Trophoblast cell (in vitro differentiated cells and primary cell): Measurements from ENCODE around the gene SPRR2E.
"Not testable (repeated sequence)": the region's sequence is repeated elsewhere in the genome, so short reads cannot be mapped to it uniquely, and the experiment has no call there.

Source experiments
- DNase-seq, 2 donors: peaks; one replicate each; pipeline ENCODE4 v3.0.0-alpha.2; 2016
- H2AFZ ChIP-seq: 2 replicates; pipeline ENCODE4 v1.6.1; 2013; ENCODE audit warnings: low read length, moderate library complexity, mild to moderate bottlenecking; ENCODE audit not compliant: insufficient read depth, poor library complexity
- H2AK5ac ChIP-seq: 2 replicates; pipeline ENCODE4 v1.6.1; 2013; ENCODE audit warnings: mild to moderate bottlenecking, low read length
- H2BK120ac ChIP-seq: 2 replicates; pipeline ENCODE4 v1.6.1; 2013; ENCODE audit warnings: low read length, mild to moderate bottlenecking, moderate library complexity; ENCODE audit not compliant: insufficient read depth, poor library complexity
- H2BK12ac ChIP-seq: 2 replicates; pipeline ENCODE4 v1.6.1; 2013; ENCODE audit warnings: mild to moderate bottlenecking, low read length, moderate library complexity
- H2BK5ac ChIP-seq: 2 replicates; pipeline ENCODE4 v1.6.1; 2013; ENCODE audit warnings: low read length, low read depth, moderate library complexity, mild to moderate bottlenecking; ENCODE audit not compliant: poor library complexity
- H3K14ac ChIP-seq: 2 replicates; pipeline ENCODE4 v1.6.1; 2013; ENCODE audit warnings: mild to moderate bottlenecking, low read length
- H3K18ac ChIP-seq: 2 replicates; pipeline ENCODE4 v1.6.1; 2013; ENCODE audit warnings: mild to moderate bottlenecking, low read length
- H3K23ac ChIP-seq: 2 replicates; pipeline ENCODE4 v1.6.1; 2013; ENCODE audit warnings: low read length
- H3K27ac ChIP-seq: 2 replicates; pipeline ENCODE4 v1.5.1; 2013; ENCODE audit warnings: low read depth, mild to moderate bottlenecking, inconsistent platforms, low read length, moderate library complexity
- H3K27me3 ChIP-seq: 2 replicates; pipeline ENCODE4 v1.6.1; 2013; ENCODE audit warnings: inconsistent platforms, mild to moderate bottlenecking, low read length, moderate library complexity; ENCODE audit not compliant: insufficient read depth
- H3K36me3 ChIP-seq, 2 experiments: 1 replicate in 1 of 2; 2 replicates in 1 of 2; pipeline ENCODE4 v1.6.1; 2013; ENCODE audit warnings: low read length in 2 of 2, mild to moderate bottlenecking in 2 of 2, moderate library complexity in 1 of 2; ENCODE audit not compliant: insufficient read depth in 2 of 2, control insufficient read depth in 1 of 2
- H3K4ac ChIP-seq: 2 replicates; pipeline ENCODE4 v1.6.1; 2013; ENCODE audit warnings: low read depth, mild to moderate bottlenecking, low read length, moderate library complexity
- H3K4me1 ChIP-seq, 2 experiments: 1 replicate in 1 of 2; 2 replicates in 1 of 2; pipeline ENCODE4 v1.6.1; 2013; ENCODE audit warnings: low read length in 2 of 2, mild to moderate bottlenecking in 2 of 2, moderate library complexity in 1 of 2; ENCODE audit not compliant: insufficient read depth in 2 of 2, control insufficient read depth in 1 of 2
- H3K4me2 ChIP-seq: 2 replicates; pipeline ENCODE4 v1.6.1; 2013; ENCODE audit warnings: inconsistent platforms, mild to moderate bottlenecking, low read length, moderate library complexity
- H3K4me3 ChIP-seq: 2 replicates; pipeline ENCODE4 v1.5.1; 2013; ENCODE audit warnings: mild to moderate bottlenecking, low read depth, low read length, inconsistent platforms
- H3K79me1 ChIP-seq: one replicate; pipeline ENCODE4 v1.6.1; 2013; ENCODE audit warnings: low read length
- H3K79me2 ChIP-seq: 2 replicates; pipeline ENCODE4 v1.6.1; 2013; ENCODE audit warnings: low read length, mild to moderate bottlenecking; ENCODE audit not compliant: control insufficient read depth, insufficient read depth, poor library complexity
- H3K9ac ChIP-seq: 2 replicates; pipeline ENCODE4 v1.6.1; 2013; ENCODE audit warnings: mild to moderate bottlenecking, low read length
- H3K9me3 ChIP-seq: 2 replicates; pipeline ENCODE4 v1.6.1; 2013; ENCODE audit warnings: low read depth, mild to moderate bottlenecking, control low read depth, inconsistent platforms, low read length; ENCODE audit not compliant: insufficient read depth
- H4K12ac ChIP-seq: 2 replicates; pipeline ENCODE4 v1.6.1; 2013; ENCODE audit warnings: low read depth, mild to moderate bottlenecking, low read length, moderate library complexity
- H4K8ac ChIP-seq: 2 replicates; pipeline ENCODE4 v1.6.1; 2013; ENCODE audit warnings: low read depth, mild to moderate bottlenecking, low read length, moderate library complexity
- H4K91ac ChIP-seq: one replicate; pipeline ENCODE4 v1.6.1; 2013; ENCODE audit warnings: low read depth, mild to moderate bottlenecking, low read length, moderate library complexity
- WGBS: extraction: QIAGEN DNeasy Blood & Tissue Kit; methylation state at CpG from one replicate; pipeline ENCODE4 v1.1.7; 2013; ENCODE audit warnings: missing lambda C conversion rate; ENCODE audit not compliant: insufficient read length, insufficient coverage; ENCODE audit errors: extremely low coverage; 5-methylcytosine and 5-hydroxymethylcytosine counted together

SPRR2E gene

DNA sequence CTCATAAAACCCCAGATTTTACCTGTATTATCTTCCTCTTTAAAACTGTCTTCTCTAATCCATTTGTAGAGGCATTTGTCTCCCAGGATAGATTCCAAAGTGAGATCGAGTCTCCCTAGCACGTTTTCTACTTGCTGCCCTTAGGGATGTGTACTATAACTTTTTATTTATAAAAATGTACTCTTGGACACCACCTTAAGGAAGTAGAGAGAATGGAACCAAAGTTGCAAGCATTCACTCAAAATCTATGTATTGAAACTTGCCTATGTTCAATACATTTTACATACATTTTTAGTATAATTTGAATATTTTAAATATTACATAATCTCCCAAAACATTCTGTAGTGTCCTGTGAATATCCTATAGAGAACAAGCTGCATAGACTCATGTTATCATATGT, 36.2 kb downstream of the SPRR2E start:
- H3K27me3 ChIP-seq: no peaks in the 10 kb centered on the region
- H2AFZ ChIP-seq: no peak overlapping the region
- H3K36me3 ChIP-seq: no peaks in the 10 kb centered on the region
- H2BK5ac ChIP-seq: no peak overlapping the region
- H2BK120ac ChIP-seq: no peak overlapping the region
- no peak overlapping the region for H3K18ac ChIP-seq
- H3K4me3 ChIP-seq: no peak overlapping the region
- H3K79me1 ChIP-seq: no peaks in the 10 kb centered on the region
- H2AK5ac ChIP-seq: no peak overlapping the region
- no peaks in the 10 kb centered on the region for H3K9me3 ChIP-seq
- H4K91ac ChIP-seq: no peak overlapping the region
- no peak overlapping the region for H2BK12ac ChIP-seq
- H4K12ac ChIP-seq: no peak overlapping the region
- DNase-seq: no peak
- no peak overlapping the region for H3K4ac ChIP-seq
- H3K9ac ChIP-seq: no peak overlapping the region
- H3K4me1 ChIP-seq: peaks cover 0 to 3% of the 10 kb centered on the region in 2 experiments
- no peaks in the 10 kb centered on the region for H3K79me2 ChIP-seq
- no CpG with 5 or more reads among the region's 2 CpGs for WGBS
- no peak overlapping the region for H3K14ac ChIP-seq
- H3K4me2 ChIP-seq: no peak overlapping the region
- H4K8ac ChIP-seq: no peak overlapping the region
- no peak overlapping the region for H3K23ac ChIP-seq
- no peak overlapping the region for H3K27ac ChIP-seq

DNA sequence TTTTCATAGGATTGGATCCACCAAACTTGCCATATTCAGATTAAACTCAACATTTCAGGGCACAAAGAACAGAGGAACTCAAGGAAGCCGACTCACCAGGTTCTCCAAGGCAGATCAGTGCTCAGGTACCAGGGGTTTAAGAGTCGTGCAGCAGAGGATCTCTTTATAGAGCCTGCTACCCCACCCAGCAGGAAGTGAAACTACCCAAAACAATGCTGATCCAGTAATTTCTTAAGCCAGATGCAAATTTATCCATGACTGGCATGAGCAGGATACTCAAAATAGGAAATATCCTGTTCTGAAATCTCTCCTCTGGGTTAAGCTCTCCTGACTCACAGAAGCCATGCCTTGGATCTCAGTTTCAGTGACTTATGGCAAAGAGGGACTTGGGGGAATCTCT, 37.0 kb downstream of the SPRR2E start, which contains the start of gene SPRR2A:
TSS of gene SPRR2A (minus strand) at position 138 of the 400 bp plus-strand sequence. CDS start 777 bp downstream, outside the sequence.
- Histone ChIP-seq H3K27me3 (no peaks in the 10 kb centered on the region), H2BK12ac (no peak within 1 kb of the TSS), H3K79me2 (no peaks in the 10 kb centered on the region), H3K79me1 (no peaks in the 10 kb centered on the region), H3K9me3 (no peaks in the 10 kb centered on the region), H2AFZ (no peak within 1 kb of the TSS), H3K23ac (no peak within 1 kb of the TSS), H3K27ac (no peak within 1 kb of the TSS), H3K4ac (no peak within 1 kb of the TSS), H3K18ac (no peak within 1 kb of the TSS), H4K91ac (no peak within 1 kb of the TSS), H3K4me2 (no peak within 1 kb of the TSS), H3K4me3 (no peak within 1 kb of the TSS), H3K14ac (no peak within 1 kb of the TSS), H3K36me3 (no peaks in the 10 kb centered on the region), H2AK5ac (no peak within 1 kb of the TSS), H4K12ac (no peak within 1 kb of the TSS), H2BK120ac (no peak within 1 kb of the TSS), H3K4me1 (peaks cover 0 to 3% of the 10 kb centered on the region in 2 experiments), H2BK5ac (no peak within 1 kb of the TSS), H3K9ac (no peak within 1 kb of the TSS), H4K8ac (no peak within 1 kb of the TSS)
- no peak for DNase-seq
- no CpG with 5 or more reads among the region's 2 CpGs for WGBS

DNA sequence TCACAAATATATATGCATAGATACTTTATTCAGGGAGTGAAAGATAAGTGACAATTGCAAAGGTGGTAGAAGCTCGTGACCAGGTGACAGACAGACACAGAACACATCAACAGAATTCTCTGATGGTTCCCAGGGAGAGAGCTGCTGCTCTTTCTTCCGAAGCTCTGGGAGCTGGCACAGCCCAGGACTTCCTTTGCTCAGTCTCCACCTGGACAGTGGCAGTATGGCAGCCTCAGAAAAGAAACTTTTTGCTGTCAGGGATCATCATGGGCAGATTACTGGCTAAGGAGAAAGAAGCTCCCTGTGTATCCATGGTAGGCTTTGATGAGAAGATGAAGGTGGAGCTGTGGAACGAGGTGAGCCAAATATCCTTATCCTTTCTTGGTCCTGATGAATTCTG, 38.2 kb downstream of the SPRR2E start:
- not testable (repeated sequence) for H3K4me2 ChIP-seq, H3K27me3 ChIP-seq, H2BK12ac ChIP-seq, H3K4ac ChIP-seq, H3K4me3 ChIP-seq, H2BK120ac ChIP-seq, H3K36me3 ChIP-seq, H4K8ac ChIP-seq, H3K27ac ChIP-seq, H4K12ac ChIP-seq, H2AFZ ChIP-seq, DNase-seq, H2BK5ac ChIP-seq, H3K14ac ChIP-seq, H3K79me2 ChIP-seq, H3K4me1 ChIP-seq, H4K91ac ChIP-seq, H3K9ac ChIP-seq, H3K9me3 ChIP-seq, H3K18ac ChIP-seq, H3K79me1 ChIP-seq, H2AK5ac ChIP-seq, H3K23ac ChIP-seq
- WGBS: no CpG with 5 or more reads among the region's 3 CpGs

DNA sequence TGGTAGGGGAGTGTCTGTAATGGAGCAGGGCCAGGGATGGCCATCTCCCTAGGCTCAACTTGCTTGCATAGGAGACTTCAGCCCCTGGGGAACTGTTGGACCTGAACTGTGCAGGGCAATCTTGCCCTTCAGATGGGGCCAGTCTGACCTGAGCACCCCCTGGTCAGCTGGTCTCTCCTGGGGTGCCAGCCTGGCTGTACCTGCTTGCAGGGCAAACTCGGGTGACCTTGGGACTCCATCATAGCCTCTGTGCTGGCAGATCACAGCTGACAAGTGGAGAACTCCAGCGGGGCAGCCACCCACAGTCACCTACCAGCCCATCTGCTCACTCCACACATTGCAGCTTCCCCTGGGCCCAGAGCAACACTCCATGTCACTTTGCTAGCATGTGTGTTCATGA, 45.1 kb downstream of the SPRR2E start:
- Histone ChIP-seq H2AK5ac (no peak overlapping the region), H3K79me2 (no peaks in the 10 kb centered on the region), H2AFZ (no peak overlapping the region), H3K9me3 (no peaks in the 10 kb centered on the region), H2BK120ac (no peak overlapping the region), H3K4me3 (no peak overlapping the region), H3K79me1 (no peaks in the 10 kb centered on the region), H3K14ac (no peak overlapping the region), H3K4me2 (no peak overlapping the region), H2BK12ac (no peak overlapping the region), H3K9ac (no peak overlapping the region), H3K23ac (no peak overlapping the region), H4K91ac (no peak overlapping the region), H3K18ac (no peak overlapping the region), H3K27ac (no peak overlapping the region), H3K4ac (no peak overlapping the region), H3K36me3 (no peaks in the 10 kb centered on the region), H4K12ac (no peak overlapping the region), H3K4me1 (no peaks in the 10 kb centered on the region), H4K8ac (no peak overlapping the region), H2BK5ac (no peak overlapping the region), H3K27me3 (no peaks in the 10 kb centered on the region)
- WGBS: no CpG with 5 or more reads among the region's 2 CpGs
- DNase-seq: no peak
